Measurements from ENCODE around the gene LRRC3C.

Gene LRRC3C

GRCh38 chr17:39923836-39924690 is 3.5 kb upstream of the LRRC3C start:
- no peak for DNase-seq (ENCODE audit: low read depth in 2 of 2)

GRCh38 chr17:39924691-39925055 is 2.9 kb upstream of the LRRC3C start:
- DNase-seq (ENCODE audit: low read depth in 2 of 2), result no peak

GRCh38 chr17:39925282-39926134 is 2.0 kb upstream of the LRRC3C start:
- no peak for DNase-seq (ENCODE audit: low read depth in 2 of 2)

GRCh38 chr17:39926135-39926587 is 1.4 kb upstream of the LRRC3C start:
- no peak for DNase-seq (ENCODE audit: low read depth in 2 of 2)

DNA sequence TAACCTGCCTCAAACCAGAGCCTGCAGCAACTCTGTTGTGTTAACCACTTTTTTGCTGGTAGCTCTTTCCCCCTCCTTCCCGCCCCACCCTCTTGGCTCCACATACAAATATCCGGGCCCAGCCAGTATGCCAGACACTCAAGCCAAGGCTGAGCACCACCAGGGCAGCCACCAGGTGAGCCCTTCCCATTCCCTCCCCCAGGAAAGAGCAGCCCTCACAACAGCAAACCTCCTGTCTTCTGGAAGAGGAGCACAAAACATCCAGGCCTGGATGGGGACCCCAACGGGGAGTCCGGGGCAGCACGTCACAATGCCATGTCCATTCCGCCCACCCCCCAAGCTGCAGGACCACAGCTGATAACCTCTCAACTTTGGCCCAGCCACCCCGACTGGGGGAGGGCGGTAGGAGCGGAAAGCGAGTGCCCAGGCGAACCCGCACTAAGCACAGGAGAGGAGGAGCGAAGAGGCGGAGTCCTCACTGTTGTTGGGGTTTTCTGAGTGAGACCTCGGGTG is 888 bp upstream of the LRRC3C start:
- DNase-seq (ENCODE audit: low read depth in 2 of 2), result peak in 1 of 2 experiments; percentile 46

DNA sequence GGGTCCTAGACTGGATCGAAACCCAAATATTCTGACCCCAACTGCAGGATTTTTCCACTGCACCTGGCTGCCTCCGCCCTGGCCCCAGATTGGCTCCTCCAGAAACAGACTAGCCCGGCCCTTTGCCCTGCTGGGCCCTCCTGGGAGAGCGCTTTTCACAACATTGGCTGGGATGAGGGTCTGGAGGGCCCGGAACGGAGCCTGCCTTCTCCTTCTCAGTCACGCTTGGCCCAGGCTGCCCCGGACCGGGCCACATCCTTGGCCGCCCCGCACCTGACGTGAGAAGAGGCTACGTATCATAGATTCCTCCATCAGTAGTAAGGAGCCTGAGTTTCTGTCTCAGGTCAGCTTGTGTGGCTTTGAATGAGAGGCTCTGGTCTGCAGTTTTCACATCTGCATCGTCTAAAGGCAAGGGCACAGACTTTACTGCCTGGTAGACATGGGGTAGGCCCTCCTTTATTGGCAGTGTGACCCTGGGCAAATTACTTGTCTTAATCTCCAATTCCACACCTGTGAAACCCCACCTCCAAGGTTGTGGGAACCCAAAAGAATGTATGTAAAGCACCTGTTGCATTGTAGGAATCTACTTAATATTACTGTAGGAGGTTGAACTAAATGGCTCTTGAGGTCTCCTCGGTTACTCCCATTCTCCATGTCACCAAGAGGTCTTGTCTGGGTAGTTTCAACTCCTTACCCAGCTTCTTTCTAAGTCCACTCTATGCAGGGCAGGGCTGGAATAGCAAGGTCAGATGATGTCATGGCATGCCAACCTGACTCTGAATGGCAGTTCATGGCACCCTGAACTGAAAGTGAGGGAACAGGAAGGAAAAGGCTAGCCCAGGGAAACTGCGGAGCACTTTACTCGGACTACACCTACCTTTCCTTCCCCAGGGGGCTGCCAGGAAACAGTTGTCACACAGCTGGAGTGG is 661 bp downstream of the LRRC3C start:
- no peak for DNase-seq (ENCODE audit: low read depth in 2 of 2)

GRCh38 chr17:39928858-39929645 is 1.5 kb downstream of the LRRC3C start:
- no peak for DNase-seq (ENCODE audit: low read depth in 2 of 2)

GRCh38 chr17:39929646-39930407 is 2.3 kb downstream of the LRRC3C start:
- no peak for DNase-seq (ENCODE audit: low read depth in 2 of 2)

- DNase-seq (ENCODE audit: low read depth in 2 of 2), result no peak
Measured at GRCh38 chr17:39933912-39934311, 6.4 kb downstream of the LRRC3C start.

GRCh38 chr17:39934324-39934723 is 6.8 kb downstream of the LRRC3C start:
- no peak for DNase-seq (ENCODE audit: low read depth in 2 of 2)

- DNase-seq (ENCODE audit: low read depth in 2 of 2), result no peak
Measured at GRCh38 chr17:39935909-39936308, 8.4 kb downstream of the LRRC3C start.

DNA sequence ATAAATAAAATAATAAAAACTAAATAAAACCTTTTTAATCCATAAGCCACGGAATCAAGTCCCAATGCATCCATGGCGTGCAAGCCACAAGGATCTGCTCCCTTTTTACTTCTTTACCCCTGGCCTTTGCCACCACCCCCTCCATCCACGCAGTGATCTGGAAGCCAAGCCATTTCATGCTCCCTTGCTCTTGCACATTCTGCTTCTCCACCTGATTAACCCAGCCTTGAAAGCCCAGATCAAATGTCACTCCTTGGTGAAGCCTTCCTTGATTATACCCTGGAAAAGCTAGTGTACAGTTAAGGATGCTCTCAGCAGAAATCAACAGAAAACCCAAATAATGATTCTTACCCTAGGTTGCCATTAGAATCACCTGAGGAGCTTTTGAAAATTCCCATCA is 9.9 kb downstream of the LRRC3C start:
- no peak for DNase-seq (ENCODE audit: low read depth in 2 of 2)

- DNase-seq (ENCODE audit: low read depth in 2 of 2), result no peak
Measured at GRCh38 chr17:39938140-39938869, 10.8 kb downstream of the LRRC3C start.

GRCh38 chr17:39939106-39939505 is 11.6 kb downstream of the LRRC3C start:
- no peak for DNase-seq (ENCODE audit: low read depth in 2 of 2)

DNA sequence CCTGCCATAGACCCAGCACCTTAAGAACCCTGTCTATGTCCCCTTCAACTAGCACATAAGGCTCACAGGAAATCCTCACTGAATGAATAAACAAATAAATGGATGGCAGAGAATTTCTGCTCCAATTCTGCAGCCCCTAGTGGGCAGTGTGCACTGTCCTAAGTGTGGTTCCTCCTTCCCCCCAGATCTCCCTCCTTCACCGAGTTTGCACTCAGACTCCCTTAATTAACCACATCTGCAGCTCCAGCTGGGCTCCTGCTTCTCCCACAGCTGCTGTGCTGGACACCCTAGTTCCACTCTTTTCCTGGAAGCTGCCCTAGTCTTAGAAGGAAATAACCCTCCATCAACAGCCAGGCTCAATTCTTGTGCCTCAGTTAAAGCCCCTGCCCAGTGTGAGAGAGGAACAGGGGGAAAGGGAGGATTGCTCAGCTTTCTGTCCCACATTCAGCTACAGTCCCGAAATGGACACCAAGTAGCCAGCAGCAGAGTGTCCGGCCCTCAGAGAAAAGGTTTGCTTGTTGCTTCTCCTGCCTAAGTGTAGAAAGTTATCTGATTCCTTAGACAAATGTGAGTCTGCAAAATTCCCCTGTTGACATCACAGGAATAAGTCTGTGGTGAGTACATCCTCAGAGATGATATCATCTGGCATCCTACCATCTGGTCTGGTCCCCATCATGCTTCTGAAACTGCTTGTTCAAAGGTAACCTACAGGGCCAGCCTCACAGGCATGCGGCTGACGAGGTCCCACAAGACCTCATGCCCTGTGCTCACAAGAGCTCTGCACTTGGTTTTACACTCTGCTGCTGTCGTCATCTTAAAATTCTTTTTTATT is 12.3 kb downstream of the LRRC3C start:
- peak in 1 of 2 experiments; percentile 21 for DNase-seq (ENCODE audit: low read depth in 2 of 2)

- no peak for DNase-seq (ENCODE audit: low read depth in 2 of 2)
Measured at GRCh38 chr17:39943702-39944392, 16.3 kb downstream of the LRRC3C start.

GRCh38 chr17:39944393-39944711 is 16.8 kb downstream of the LRRC3C start:
- no peak for DNase-seq (ENCODE audit: low read depth in 2 of 2)

All from stimulated activated CD4-positive, alpha-beta T cell treated with anti-CD3 and anti-CD28 coated beads, Interleukin-12 subunit alpha, Interleukin-12 subunit beta, amount 100 ng/mL, for 24 hours (primary cell).